ENCODE data around the gene SPPL2B.

DNA sequence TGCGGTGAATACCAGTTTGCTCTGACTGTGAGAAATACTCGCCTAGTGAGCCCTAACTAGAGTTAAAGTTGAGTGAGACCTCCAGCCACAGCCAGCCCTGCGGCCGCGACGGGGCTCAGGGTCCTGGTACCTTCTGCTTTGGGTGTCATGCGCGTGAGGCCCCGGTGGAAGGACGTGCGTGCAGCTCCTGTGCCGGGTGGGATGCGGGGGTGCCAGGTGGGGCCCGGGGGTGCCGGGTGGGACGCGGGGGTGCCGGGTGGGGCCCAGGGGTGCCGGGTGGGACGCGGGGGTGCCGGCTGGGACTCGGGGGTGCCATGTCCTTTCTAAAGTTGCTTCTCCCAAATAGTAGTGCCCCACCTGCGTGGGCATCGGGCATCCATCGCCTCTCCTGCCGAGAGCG is 23.1 kb downstream of the SPPL2B start:
- TF ChIP-seq, protein P1, sequence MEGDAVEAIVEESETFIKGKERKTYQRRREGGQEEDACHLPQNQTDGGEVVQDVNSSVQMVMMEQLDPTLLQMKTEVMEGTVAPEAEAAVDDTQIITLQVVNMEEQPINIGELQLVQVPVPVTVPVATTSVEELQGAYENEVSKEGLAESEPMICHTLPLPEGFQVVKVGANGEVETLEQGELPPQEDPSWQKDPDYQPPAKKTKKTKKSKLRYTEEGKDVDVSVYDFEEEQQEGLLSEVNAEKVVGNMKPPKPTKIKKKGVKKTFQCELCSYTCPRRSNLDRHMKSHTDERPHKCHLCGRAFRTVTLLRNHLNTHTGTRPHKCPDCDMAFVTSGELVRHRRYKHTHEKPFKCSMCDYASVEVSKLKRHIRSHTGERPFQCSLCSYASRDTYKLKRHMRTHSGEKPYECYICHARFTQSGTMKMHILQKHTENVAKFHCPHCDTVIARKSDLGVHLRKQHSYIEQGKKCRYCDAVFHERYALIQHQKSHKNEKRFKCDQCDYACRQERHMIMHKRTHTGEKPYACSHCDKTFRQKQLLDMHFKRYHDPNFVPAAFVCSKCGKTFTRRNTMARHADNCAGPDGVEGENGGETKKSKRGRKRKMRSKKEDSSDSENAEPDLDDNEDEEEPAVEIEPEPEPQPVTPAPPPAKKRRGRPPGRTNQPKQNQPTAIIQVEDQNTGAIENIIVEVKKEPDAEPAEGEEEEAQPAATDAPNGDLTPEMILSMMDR (IDR thresholded peaks at IDR 0.05): no peak
- TF ChIP-seq POLR2AphosphoS5 (IDR thresholded peaks at IDR 0.05; ENCODE audit: low read depth, low read length): no peak
- TF ChIP-seq, protein P2, sequence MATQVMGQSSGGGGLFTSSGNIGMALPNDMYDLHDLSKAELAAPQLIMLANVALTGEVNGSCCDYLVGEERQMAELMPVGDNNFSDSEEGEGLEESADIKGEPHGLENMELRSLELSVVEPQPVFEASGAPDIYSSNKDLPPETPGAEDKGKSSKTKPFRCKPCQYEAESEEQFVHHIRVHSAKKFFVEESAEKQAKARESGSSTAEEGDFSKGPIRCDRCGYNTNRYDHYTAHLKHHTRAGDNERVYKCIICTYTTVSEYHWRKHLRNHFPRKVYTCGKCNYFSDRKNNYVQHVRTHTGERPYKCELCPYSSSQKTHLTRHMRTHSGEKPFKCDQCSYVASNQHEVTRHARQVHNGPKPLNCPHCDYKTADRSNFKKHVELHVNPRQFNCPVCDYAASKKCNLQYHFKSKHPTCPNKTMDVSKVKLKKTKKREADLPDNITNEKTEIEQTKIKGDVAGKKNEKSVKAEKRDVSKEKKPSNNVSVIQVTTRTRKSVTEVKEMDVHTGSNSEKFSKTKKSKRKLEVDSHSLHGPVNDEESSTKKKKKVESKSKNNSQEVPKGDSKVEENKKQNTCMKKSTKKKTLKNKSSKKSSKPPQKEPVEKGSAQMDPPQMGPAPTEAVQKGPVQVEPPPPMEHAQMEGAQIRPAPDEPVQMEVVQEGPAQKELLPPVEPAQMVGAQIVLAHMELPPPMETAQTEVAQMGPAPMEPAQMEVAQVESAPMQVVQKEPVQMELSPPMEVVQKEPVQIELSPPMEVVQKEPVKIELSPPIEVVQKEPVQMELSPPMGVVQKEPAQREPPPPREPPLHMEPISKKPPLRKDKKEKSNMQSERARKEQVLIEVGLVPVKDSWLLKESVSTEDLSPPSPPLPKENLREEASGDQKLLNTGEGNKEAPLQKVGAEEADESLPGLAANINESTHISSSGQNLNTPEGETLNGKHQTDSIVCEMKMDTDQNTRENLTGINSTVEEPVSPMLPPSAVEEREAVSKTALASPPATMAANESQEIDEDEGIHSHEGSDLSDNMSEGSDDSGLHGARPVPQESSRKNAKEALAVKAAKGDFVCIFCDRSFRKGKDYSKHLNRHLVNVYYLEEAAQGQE (IDR thresholded peaks at IDR 0.05; ENCODE audit: insufficient read depth in 1 of 2, low read depth in 2 of 2, low read length in 1 of 2): no peak
- no peak for TF ChIP-seq TCF7L2 (IDR thresholded peaks at IDR 0.05; ENCODE audit: low read depth, low read length)

Measured in Panc1 (cell line).